ENCODE results near the gene SNRPD1.
"Not testable (repeated sequence)": the region's sequence is repeated elsewhere in the genome, so short reads cannot be mapped to it uniquely, and the experiment has no call there.

The SNRPD1 gene

GRCh38 chr18:21638822-21639221, 26.7 kb downstream of the SNRPD1 start:
- no peak for DNase-seq

DNA sequence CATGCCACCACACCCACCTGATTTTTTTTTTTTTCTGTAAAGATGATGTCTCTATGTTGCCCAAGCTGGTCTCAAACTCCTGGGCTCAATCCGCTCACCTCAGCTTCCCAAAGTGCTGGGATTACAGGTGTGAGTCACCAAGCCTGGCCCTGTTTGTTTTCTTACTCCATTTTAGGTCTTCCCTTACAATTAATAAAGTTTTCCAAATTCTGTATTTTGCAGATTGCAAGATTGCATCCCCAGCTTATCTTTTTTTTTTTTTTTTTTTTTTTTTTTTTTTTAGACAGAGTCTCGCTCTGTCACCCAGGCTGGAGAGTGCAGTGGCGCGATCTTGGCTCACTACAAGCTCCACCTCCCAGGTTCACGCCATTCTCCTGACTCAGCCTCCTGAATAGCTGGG, 28.3 kb downstream of the SNRPD1 start:
- not testable (repeated sequence) for DNase-seq

DNA sequence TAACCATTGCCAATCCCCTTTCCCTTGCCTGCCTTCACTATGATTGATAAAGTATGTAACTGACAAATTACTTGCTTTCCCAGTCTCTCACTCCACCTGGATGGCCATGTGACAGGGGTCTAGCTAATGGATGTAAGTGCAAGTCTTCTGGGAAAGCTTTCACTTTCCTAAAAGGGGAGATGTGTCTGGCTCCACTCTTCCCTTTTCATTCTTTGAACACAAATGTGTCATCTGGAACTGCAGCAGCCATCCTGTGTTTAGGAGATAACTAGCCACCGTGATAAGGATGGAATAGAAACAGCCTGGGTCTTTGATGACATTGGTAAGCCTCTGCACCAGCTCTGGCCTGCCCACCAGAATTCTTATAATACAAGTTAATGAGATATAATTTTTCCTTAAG, 38.2 kb downstream of the SNRPD1 start:
- DNase-seq, result no peak

DNA sequence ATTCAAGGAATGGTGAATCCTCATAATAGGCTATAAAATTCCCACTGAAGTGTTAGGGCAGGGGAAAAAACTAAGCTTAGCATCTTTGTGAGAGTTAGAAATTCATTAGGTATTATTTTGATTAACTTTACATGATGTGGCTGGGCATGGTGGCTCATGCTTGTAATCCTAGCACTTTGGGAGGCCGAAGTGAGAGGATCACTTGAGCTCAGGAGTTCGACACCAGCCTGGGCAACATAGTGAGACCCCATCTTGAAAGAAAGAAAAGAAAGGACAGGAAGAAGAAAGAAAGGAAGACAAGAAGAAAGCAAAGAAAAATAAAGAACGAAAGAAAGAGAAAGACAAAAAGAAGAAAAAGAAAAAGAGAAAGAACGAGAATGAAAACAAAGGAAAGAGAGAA, 40.0 kb downstream of the SNRPD1 start:
- no peak for DNase-seq

DNA sequence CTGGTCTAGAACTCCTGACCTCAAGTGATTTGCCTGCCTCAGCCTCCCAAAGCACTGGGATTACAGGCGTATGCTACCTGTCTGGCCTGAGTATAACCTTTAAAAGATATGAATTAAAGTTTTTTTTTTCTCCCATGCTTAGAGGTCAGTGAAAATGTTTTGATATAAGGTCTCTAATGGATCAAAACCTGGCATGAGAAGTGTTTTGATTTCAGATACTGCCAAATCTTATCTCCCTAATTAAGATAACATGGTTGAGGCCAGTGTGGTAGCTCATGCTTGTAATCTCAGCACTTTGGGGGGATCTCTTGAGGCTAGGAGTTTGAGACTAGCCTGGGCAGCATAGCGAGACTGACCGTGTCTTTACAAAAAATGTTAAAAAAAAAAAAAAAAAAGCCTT, 41.2 kb downstream of the SNRPD1 start:
- DNase-seq, result no peak

GRCh38 chr18:21656402-21656801, 44.3 kb downstream of the SNRPD1 start:
- peak; percentile 71 for DNase-seq

- DNase-seq, result no peak
These were observed 48.0 kb downstream of the SNRPD1 start for GRCh38 chr18:21660078-21660477.

DNA sequence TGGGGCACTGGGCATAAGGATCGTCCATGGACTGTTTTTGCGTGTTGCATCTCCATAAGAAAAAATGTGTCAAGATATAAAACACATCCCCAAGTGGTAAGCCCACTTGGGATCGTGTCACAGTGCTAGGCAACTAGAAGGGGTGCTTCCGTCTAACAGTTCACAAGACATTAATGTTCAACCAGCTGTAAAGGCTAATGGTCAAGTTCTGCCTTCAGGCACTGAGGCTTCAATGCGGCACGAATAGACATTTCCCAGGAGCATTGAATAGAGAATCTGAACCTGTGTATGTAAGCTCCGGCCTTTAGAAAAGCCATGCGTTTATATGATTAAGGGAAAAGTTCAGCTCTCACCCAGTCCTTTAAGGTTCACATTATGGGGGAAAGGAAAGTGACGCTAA, 50.5 kb downstream of the SNRPD1 start:
- no peak for DNase-seq

DNA sequence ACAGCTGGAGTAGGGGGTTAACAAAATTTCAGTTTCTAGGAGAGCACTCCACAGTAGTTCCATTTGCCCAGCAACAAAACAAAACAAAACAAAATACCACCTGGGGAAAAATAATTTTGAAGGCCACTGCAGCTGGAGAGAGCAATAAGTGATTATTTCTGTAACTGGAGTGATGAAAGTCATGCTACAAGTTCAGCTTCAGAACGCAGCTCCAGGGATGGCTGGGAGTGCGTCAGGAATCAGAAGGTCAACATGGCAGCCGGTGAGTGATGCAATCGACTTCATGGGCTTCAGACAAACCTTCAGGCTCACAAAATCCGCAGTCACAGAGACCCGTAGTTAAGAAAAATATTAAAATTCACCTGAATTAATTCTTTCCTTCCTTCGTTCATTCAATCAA, 51.5 kb downstream of the SNRPD1 start:
- no peak for DNase-seq

DNA sequence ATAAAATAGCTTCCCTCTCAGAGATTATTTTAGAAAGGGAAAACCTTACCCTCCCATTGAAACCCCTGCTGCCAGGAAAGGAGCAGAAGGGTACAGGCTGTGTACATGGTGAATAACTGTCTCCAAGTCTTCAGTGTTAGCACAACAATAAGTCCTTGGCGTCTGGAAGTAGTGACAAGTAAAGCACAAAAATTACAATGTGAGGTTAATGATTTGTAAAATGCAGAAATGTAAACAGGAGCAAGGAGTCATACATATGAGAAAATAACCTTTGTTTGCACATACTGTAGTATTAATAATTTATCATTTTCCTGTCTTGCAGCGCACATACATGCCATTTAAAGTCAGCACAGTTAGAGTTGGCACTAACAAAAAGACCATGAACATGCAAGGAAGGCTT, 52.0 kb downstream of the SNRPD1 start:
- no peak for DNase-seq

- DNase-seq, result peak; percentile 40
These were observed 57.7 kb downstream of the SNRPD1 start for GRCh38 chr18:21669736-21670285.

- DNase-seq, result peak; percentile 92
These were observed 60.6 kb downstream of the SNRPD1 start for GRCh38 chr18:21672521-21673267.

- DNase-seq, result peak; percentile 55
These were observed 63.2 kb downstream of the SNRPD1 start for GRCh38 chr18:21675354-21675753.

DNA sequence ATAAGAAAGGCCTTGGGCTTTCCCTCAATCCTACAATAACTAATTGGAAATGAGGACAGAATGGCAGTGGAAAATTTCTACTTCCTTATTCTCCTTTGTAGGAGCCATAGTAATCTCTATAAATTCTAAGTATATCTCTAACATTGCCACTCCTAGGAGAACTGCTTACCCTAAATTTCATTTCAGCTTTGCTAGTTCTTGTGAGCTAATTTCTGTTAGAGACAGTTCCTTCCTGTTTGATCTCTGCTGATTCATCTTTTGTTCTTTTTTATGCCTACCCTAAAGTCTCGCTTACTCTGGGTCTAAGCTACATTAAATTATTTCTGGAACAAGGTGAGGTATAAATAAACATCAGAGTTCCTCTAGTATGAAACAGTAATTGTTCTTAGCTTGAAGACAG, 66.7 kb downstream of the SNRPD1 start:
- no peak for DNase-seq

DNA sequence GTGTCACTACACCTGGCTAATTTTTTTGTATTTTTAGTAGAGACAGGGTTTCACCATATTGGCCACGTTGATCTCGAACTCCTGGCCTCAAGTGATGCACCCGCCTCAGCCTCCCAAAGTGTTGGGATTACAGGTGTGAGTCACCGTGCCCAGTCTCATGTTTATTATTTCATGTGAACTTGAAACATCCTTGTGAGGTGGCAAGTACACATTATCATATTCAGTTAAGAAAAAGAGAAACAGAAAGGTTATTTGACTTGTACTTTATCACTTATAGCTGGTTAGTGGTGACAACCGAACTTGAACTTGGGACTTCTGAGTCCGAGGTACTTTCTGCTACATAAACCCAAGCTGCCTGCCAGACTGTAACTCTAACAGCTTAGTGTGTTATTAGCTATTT, 68.0 kb downstream of the SNRPD1 start:
- DNase-seq, result no peak

DNA sequence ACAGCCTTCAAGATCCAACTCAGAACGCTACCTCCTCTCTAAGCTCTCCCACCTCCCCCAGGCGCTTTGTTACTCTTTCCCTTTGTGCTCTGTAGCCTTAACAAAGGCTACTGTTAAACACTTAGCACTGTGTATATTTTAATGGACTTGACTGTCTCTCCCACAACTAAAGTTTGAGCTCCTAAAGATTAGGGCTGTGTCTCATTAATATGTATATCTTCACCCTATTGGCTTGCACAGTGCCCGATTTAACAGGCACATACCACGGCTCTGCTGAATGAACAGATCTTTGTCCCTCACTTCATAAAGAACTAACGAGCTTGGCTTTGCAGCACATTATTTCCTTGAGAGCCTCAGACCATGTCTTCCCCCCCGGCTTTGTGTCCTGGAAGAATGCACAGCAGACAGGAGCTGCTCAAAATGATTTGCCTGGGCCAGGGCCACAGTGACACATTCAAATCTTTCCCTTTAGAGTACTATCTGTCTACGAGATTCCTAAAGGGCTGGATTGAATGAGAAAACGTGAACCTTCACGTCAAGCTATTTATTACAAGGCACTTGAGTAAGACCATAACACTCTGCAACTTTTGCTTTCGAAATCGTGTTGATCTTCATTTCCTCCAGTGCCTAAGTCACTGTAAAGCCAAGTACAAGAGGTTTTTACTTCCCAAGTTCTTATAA, 70.4 kb downstream of the SNRPD1 start:
- DNase-seq, result no peak
